RKO (cell line): Measurements from ENCODE around the gene TNFRSF8.

Source experiments
- DNase-seq: peaks from one replicate; pipeline ENCODE4 v3.0.0-alpha.2; 2016; ENCODE audit warnings: low spot score

TNFRSF8 gene

DNA sequence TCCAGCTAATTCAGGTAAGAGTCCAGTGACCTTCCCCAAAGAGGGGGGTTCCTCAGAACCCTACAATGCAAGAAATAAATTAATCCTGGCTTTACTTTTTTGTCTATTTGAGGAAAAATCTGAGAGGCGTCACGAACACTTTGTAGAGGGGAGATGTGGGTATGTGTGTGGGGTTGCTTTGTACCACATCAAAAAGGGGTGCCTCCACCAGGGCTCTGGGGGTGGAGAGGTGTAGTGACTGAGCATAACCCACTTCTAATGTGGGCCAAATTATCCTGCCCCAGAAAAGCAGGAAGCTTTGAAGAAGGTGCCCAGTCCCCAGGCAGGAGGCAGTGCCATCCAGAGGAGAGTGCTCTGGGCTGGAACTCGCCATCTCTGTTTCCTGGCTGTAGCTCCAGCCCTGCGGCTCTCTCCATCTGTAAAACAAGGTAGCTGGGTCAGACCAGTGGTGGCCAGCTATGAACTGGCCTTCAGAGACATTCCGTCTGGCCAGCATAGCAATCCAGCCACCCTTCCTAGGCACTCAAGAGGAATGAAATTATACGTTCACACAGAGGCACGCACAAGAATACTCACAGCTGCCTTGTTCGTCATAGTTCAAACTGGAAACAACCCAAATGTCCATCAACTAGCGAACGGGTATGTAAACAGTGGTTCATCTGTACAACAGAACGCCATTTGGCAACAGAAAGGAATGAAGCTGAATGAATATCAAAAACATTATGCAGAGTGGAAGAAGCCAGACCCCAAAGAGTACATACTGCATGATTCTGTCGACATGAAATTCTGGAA, 58.3 kb downstream of the TNFRSF8 start:
- DNase-seq = no peak

DNA sequence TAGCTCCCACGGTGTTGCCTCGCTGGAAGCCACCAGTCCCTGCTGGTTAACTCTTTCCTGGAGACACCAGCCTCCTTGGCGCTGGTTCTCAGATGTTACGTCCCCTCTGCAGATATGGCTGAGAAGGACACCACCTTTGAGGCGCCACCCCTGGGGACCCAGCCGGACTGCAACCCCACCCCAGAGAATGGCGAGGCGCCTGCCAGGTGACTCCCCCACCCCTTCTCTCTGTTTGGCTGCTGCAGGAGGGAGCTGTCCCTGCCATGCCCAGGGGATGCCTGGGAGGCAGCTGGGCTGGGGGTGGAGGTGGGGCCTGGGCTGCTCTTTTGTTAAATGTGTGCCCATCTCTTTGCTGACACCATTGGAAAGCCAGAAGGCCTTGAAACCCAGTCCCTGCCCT, 60.1 kb downstream of the TNFRSF8 start:
- no peak for DNase-seq

DNA sequence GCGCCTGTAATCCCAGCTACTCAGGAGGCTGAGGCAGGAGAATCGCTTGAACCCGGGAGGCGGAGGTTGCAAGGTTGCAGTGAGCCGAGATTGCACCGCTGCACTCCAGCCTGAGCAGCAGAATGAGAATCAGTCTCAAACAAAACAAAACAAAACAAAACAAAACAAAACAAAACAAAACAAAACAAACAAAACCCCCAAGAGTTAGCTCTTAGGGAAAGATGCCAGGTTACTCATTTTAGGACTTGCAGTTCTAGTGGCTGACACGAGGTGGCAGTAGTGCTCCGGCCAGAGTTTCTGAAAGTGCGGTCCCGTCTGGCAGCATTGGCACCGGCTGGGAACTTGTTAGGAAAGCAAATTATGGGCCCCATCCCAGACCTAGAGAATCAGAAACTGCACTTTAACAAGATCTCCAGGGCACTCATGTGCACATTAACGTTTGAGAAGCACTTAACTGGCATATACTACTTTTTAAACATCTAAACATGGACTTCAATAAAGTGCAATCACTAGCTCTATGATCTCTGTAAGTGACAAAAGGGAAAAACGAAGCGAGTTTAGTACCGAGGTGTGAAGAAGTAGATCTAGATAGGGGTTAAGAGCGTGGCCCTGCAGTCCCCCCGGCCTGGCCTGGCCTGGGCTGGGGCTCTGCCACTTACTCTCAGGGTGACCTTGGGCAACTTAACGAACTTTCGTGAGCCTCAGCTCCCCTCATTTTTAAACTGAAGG, 61.8 kb downstream of the TNFRSF8 start:
- peak; percentile 68 for DNase-seq

DNA sequence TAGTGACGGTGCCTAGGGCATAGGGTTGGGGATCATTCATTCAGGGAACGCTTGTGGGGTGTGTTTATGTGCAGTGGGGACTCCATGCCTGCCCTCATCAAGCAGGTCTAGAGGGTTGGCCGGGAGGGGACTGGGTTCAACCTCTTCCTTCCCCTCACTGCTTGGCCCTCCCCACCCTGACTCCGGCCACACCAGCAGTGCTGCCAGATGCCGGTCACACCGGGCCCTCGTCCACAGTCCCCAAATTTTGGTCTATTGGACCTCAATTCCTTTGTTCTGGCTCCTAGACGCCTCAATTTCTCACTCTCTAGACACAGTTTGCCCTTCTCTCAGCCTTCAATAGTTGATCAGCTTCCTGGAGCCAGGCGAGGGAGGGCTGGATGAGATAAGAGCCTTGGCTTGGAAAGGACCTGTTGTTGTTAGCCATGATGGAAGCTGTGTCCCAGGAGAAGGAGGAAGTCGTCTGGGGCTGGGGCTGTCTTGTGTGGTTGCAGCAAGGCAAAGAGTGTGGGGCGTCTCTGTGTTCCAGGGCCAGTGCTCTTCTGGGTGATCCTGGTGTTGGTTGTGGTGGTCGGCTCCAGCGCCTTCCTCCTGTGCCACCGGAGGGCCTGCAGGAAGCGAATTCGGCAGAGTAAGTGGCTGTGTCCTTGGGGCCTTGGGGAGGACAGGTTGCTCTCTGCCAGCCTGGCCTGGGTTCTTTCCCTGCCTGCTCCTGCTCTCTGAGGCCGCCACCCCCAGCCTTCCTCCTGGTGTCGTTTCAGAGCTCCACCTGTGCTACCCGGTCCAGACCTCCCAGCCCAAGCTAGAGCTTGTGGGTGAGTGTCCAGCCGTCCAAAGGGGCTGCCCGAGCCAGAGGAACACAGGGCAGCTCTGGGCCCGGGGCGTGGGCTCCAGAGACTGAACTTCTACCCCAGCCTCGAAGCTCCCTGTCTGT, 62.6 kb downstream of the TNFRSF8 start:
- DNase-seq = no peak

DNA sequence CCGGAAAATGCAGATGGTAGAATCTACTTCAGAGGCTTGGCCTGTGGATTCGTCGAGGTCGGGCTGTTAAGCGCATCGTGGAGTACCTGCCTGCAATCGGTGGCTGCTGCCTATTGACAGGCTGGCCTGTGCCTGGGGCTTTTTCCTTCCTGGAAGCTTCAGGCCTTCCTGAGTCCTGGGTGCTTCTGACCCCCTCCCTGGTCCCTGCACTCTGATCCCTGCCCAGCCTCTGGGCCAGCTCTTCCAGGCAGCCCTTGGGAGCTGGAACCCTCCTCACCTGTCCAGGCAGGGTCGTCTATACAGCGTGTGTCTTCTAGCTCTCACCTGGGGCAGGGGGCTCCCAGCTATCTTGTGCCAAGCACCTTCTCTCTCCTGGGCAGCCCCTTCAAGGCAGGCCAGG, 63.7 kb downstream of the TNFRSF8 start:
- no peak for DNase-seq

DNA sequence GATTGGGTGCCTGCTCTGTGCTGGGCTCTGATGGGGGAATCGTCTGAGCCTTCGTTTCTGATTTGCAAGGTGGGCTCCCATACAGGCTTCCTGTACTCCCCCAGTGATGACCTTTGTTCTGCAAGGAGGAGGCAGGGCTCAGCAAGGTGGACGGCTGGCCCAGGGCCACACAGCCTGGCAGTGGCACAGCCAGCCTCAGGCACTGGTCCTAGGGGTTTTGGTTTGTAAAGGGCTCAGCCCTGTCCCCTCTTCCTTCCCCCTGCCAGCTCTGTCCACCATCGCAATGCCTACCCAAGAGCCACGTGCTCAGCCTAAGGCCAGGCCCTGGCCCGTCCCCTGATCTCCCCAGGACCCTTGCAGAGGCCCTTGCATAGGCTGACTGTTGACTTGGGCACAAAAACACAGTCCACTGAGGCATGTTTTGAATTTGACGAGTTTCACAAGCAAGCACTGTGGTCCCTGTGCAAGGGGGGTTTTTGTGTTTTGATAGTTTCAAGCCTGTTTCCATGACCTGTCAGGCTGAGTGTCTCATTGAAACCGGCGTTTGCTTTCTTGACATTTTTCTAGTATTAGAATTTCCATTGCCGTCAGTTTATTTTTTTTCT, 64.2 kb downstream of the TNFRSF8 start:
- no peak for DNase-seq

DNA sequence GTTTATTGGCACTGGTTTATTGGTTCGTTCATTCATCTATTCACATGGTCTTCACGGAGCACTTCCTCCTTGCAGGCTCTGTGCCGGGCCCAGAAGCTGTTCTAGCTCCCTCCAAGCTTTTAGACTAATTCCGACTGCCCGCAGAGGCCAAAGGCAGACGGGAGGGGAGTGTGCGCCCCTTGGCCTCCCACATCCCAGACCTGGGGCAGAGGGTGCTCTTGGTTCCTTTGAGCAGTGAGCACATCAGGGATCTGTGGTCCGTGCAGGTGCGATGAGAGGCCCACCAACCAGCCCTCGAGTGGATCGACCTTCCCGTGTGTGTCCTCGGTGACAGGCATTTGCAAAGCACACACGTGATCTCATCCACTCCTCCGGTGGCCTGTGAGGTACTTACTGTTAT, 65.0 kb downstream of the TNFRSF8 start:
- no peak for DNase-seq

DNA sequence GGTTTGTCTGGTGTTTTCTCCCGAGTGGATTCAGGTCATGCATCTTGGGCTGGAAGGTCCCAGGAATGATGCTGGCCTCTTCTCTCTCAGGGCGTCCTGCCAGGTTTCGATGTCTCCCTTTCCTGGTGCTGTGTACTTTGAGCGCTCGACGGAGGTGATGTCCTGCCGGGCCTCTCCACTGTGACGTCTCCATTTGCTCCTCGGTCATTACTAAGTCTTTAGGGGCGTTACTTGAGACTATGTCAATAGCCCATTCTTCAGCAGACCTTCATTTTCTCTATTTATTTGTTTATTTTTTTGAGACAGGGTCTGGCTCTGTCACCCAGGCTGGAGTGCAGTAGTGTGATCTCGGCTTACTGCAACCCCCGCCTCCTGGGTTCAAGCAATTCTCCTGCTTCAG, 66.5 kb downstream of the TNFRSF8 start:
- no peak for DNase-seq

DNA sequence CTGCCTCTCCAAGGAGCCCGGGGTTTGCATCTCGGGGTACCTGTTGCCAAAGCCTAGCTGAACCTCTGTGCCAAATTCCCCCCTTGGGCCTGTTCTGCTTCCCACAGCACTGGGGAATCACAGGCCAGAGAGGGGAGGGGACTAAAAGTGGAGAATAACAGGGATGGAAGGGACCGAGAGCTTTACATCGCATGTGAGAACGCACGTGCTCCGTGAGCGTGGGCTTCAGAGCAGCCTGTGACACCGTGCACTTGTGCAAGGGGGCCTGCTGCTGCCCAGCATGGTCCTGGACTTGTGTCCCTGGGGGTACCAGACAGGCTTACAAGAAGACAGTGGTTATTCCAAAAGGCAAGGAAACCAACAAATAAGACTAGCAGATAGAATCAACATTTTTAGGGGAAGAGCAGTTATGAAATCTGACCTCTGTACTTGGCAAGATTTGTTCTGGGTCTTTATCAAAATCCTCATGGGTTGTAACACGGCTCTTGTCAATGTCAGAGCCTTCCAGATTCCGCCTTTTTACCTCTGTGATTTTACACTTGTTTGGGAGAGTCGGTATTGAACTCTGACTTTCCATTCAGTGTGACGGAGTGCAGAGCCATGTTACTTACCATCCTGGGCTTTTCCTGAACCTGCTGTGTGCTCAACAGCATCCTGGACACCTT, 67.5 kb downstream of the TNFRSF8 start:
- DNase-seq = no peak

DNA sequence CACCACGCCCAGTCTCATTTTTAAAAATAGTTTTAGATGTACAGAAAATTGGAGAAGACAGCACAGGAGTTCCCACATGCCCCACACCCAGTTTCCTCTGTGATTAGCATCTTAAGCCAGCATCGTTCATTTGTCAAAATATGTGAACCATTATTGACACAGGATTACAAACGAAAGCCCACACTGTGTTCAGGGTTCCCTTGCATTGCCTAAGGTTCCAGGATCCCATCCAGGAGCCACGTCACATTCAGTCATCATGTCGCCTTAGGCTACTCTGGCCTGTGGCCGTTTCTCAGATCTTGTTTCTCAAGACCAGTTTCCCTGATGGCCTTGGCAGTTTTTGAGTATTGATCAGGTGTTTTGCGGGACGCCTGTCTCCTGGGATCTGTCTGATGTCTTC, 69.0 kb downstream of the TNFRSF8 start:
- no peak for DNase-seq

DNA sequence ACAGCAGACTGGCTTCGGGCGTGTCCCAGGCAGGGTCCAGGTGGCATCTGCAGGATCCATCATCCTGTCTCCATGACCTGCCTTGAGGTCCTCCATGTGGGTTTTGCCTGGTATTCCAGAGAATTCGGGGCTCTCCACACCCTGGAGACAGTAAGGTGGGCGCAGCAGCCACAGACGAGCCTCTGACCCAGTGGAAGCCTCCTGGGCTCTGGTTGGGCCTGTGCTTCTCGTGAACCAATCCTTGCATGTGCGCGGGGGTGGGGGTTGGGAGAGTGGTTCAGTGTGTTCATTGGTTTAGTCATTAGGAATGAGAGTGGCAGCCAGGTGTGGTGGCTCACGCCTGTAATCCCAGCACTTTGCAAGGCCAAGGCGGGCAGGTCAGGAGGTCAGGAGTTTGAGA, 71.6 kb downstream of the TNFRSF8 start:
- DNase-seq = no peak

DNA sequence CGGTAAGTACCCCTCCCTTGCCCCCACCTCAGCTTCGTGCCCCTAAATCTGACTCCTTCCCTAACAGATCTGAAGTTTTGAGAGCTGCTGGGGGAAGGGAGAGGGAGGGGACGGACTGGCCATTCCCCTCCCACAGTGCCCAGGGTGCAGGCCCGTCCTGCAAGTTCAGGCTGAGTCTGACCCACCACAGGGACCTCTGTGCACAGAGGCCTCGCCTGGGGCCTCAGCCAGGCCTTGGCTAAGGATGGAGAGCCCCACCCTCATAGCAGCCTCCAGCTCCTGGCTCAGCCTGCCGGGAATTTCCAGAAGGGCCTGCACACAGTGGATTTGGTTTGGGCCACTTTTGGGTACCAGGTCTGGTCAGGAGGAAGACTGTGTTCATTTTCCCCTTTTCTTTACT, 72.5 kb downstream of the TNFRSF8 start:
- DNase-seq = no peak

DNA sequence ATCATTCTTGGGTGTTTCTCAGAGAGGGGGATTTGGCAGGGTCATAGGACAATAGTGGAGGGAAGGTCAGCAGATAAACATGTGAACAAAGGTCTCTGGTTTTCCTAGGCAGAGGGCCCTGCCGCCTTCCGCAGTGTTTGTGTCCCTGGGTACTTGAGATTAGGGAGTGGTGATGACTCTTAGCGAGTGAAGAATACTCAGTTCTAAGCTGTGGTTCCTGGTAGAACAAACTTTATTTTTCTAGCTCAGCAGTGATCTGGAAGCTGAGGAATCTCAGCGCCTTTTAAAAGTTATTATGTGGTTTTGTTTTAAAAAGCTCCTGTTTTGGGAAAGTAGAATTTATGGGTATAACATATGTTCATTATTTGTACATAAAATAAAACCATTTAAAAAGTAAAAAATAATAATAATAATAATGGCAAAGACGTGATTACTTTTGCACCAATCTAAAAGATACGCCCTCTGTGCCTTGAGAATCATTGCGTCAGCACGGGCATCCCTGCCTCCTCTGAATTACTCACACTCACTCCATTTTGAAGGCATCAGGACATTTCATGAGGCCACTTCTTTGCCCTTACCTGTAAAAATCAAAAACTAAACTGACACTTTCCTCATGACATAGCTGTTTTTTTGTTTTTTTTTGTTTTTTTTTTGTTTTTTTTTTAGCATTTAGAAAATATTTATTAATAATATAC, 74.0 kb downstream of the TNFRSF8 start:
- DNase-seq = no peak

DNA sequence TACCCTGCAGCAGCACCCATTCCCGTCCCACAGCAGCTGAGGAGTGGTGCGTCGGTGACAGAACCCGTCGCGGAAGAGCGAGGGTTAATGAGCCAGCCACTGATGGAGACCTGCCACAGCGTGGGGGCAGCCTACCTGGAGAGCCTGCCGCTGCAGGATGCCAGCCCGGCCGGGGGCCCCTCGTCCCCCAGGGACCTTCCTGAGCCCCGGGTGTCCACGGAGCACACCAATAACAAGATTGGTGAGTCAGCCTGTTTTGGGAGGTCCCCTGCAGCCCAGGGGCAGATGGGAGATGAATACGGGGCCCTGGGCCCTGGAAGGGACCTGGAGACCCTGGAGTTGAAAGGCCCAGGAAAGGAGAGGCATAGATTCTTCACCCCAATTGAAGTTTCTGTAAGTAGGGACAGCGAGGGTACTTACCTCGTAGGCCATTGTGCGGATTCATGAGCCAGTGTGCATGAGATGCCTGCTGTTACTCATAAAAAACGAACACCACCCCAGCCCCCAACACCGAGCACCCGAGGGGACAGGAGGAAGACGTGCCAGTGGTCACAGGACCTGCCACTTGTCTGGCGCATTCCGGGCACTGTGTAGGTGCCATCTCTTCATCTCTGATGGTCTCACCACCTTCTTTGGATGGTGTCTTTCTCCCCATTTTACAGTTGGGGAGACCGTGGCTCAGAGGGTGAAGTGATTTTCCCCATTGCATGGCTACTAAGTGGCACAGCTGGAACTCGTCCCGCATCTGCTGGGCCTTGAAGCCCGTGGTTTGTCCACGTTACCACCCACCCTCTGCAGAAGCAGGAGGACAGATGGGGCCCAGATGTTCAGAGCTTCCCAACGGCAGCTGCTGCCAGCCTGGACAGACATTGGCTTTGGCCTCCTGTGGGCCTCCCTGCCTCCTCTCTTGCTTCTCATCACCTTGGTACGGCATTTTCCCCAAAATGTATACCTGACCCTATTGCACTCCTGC, 75.4 kb downstream of the TNFRSF8 start:
- DNase-seq = no peak

DNA sequence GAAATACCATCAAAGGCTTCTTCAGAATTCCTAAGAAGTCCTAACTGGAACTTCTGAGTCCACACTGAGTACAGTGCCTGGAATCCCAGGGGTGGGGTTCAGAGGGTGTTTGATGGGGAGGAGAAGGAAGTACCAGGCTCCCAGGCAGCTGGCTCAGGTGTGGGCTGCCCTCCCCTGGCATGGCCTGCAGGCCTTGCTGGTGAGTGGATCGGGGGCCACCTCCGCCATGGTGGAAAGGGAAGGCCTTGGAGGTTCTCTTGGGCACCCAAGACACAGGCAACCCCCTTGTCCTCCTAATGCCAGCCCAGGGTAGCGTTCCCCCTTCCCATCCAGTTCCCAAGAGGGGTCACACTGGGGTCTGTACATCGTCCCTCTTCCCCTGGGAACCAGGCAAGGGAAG, 76.9 kb downstream of the TNFRSF8 start:
- DNase-seq = no peak

DNA sequence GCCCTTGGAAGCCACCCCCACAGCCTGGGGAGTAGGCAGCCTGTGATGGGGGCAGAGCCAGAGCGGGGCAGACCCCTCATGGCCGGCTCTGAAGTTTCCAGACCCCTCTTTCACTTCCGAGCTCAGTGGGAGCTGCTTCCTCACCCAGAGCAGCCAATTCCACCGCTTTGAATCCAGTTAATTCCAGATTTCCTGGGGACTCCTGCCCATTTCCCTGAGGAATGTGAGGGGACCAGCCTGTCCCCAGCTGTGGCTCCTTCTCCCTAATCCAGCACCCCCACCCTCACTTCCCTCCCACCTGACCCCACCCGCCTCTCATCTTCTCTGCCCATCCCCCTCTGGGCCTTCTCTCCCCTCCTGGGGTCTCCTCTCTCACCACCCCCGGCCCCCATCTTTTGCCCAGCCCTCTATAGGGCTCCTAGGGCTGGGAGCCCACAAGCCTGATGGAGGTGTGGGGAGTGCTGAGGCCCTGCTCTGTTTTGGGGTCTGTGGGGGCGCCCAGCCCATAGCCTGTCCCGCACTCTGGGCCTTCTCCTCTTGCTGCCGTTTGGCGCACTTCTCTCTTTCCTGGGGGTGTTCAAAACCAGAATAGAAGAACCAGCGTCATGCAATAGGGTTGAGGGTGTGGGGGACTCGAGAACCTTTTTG, 77.5 kb downstream of the TNFRSF8 start:
- no peak for DNase-seq

DNA sequence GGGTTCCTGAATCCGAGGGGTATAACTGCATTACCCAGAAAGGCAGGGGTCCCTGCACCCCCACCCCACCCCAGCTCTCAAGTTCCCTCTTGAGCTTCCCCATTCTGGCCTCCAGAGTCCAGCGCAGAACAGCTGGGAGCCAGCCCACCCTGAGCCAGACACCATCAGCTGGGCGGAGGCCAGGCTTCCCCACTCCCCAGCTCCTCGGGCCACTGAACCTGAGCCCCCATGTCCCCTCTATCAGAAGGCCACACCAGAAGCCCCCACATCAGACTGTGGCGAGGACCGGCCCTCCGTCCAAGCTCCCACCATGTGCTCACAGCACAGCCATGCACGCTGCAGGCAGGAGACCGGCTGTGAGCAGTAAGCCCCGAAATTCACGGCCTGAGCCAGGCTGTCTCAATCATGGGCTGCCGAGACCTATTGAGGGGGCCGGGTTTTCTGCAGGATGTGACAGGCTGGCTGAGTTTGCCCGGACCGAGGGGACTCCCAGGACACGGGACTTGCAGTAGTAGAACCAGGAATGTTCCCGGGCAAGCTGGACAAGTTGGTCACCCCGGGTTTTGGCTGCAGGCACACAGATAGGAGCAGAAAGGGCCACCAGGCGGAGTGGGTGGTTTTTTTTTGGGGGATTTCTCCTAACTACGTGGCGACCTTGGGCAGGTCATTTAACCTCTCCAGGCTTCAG, 78.2 kb downstream of the TNFRSF8 start:
- DNase-seq = no peak

DNA sequence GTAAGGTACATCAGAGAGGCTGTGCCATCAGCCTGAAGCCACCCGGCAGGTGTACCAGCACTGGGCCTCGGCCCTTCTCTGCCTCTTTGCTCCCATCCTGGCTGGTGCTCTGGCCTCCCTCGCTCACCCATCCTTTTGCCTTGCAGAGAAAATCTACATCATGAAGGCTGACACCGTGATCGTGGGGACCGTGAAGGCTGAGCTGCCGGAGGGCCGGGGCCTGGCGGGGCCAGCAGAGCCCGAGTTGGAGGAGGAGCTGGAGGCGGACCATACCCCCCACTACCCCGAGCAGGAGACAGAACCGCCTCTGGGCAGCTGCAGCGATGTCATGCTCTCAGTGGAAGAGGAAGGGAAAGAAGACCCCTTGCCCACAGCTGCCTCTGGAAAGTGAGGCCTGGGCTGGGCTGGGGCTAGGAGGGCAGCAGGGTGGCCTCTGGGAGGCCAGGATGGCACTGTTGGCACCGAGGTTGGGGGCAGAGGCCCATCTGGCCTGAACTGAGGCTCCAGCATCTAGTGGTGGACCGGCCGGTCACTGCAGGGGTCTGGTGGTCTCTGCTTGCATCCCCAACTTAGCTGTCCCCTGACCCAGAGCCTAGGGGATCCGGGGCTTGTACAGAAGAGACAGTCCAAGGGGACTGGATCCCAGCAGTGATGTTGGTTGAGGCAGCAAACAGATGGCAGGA, 79.2 kb downstream of the TNFRSF8 start:
- DNase-seq = no peak
